ENCODE data around the gene CAMTA1.
"Not testable (repeated sequence)": the region's sequence is repeated elsewhere in the genome, so short reads cannot be mapped to it uniquely, and the experiment has no call there.

CAMTA1 gene

DNA sequence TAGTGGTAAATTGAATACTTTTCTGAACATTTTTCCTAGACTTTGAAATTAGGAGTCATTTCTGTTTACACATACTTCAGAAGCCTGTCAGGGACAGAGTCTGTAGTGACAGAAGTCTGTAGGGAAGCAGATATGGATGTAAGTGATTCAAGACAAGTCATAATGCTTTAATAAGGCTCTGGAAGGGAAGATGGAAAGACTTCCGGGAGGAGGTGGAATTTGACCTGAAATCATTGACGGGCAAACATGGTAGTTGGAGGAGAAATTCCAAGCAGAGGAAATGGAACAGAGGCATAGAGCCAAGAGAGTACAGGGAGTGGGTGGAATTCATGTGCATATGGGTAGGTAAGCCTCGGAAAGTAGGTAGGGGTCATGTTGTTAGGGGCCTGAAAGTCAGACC, 22.5 kb downstream of the CAMTA1 start:
- no peak for DNase-seq (ENCODE audit: low spot score)

DNA sequence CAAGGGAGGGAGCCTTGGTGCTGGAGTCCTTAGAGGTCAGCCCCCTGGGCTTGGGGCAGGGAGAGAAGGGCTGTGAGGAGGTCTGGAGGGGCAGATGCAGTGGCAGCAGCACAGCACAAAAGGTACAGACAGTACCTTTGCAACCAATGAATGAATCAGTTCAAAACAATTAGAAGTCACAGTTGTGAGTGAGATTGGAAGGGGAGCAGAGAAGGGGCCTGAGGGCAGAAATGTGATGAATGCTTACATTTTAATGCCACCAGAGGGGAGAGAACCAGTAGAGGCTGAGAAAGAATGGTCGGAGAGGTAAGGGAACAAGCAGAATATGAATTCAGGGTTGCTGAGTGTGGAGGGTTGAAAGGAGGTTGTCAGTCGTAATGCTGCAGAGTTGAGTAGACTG, 24.2 kb downstream of the CAMTA1 start:
- DNase-seq (ENCODE audit: low spot score), result no peak

DNA sequence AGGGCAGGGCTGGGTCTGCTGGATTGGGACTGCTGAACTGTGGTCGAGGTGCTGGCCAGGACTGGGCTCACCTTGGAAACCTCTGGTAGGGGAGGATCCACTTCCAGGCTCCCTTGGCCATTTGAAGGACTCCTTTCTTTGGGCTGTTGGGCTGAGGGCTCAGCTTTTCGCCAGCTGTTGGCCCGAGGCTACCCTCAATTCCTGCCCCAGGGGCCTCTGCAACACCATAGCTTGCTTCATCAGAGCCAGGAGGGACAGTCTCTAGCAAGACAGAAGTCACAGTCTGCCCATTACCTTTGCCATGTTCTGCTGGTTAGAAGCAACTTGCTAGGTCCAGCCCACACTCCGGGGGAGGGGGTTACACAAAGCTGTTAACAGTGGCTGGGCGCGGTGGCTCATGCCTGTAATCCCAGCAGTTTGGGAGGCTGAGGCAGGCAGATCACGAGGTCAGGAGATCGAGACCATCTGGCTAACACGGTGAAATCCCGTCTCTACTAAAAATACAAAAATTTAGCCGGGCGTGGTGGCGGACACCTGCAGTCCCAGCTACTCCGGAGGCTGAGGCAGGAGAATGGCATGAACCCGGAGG, 25.0 kb downstream of the CAMTA1 start:
- not testable (repeated sequence) for DNase-seq (ENCODE audit: low spot score)

DNA sequence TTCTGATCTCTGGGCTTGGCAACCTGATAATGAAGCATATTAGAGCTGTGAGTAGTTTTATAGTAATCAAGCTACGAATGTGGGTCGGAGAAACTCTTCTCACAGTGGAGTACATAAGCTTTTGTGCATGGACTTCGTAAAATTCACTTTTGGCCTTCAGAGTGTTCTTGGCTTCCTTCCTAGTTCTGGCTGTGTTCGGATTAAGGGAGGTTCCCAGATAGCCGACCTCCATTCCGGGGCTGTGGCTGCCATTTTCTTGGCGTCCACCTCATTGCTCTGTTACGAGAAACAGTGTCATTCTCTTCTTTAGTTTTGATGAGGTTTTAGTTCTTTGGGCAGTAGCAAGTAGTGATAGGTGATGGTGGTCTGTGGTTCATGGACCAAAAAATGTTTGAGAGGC, 26.3 kb downstream of the CAMTA1 start:
- DNase-seq (ENCODE audit: low spot score), result no peak

DNA sequence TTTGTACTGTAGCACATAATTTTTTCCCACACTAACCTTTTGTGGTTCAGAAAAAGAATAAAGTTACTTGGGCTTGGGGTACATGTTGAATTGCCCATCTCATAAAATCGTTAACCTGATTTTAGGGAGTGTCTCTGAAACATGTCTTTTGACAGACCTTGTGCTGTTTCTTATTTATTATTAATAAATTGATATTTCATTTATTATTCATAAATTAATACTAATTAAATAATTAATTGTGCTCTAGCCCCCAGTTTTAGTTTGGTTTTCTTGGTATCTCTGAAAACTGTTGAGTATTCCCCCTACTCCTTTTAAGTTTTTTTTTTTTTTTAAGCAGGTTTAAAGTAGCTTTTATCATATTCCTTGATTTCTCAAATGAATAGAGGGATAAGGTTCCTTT, 27.9 kb downstream of the CAMTA1 start:
- DNase-seq (ENCODE audit: low spot score), result no peak

DNA sequence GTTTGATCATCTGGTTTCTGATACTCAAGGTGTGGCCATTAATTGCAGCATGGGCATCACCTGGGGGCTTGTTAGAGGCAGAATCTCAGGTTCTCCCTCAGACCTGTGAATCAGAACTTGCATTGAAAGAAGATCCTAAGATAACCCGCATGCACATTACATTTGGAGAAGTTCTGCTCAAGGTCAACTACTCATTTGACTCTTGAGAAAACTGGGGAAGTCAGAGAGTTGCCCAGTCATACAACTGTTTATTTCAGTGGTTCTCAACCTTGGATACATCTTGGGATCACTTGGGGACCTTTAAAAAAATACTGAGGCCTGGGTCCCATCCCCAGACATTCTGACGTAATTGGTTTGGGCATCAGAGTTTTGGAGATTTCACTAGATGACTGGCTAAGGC, 30.5 kb downstream of the CAMTA1 start:
- DNase-seq (ENCODE audit: low spot score), result no peak

DNA sequence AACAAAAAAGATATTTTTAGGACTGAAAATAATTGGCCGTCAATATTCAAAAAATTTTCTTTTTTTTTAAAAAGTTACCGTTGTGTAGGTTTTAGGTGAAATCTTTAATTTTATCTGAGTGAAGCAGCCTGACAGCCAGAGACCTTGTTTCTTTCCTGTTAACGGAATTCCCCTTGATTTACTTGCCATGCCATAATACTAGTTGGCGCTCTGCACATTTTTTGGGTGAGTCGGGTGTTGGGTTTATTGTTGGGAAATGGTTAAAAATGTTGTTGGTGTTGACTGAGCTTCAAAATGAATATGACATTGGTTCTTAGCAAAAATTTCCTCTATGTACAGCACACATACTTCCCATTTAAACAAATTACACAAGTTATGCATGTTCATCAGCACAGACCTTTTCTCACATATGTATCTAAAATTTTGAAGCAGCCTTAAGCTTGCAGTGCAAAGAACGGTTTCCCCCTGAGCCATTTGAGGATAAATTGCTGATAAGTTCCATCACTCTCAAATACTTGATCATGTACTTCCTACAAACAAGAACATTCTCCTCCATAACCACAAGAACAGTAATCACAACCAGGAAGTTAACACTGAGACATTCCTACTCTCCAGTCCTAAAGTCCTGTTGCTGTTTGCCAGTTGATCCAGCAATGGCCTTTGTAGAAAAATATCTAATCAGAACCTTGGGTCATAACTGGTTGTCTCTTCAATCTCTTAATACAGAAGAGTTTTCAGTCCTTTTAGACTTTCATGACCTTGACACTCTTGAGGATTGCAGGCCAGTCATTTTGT, 34.2 kb downstream of the CAMTA1 start:
- no peak for DNase-seq (ENCODE audit: low spot score)

DNA sequence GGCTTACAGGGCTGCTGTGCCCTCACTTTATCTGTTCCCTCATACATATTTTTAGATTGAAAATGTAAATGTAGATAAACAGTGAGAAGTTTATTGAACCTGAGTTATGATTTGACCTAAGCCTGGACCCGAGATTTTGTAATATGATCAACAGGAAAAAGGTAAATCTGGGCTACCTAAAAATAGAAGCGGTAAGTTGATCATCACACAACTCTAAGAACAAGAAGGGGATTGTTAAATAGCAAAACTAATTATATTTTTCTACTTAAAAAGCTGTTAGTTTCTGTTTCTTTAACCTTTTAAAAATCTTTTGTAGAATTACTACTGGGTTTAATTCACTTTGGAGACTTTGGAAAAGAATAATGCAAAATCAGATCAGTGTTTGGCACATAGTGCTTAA, 35.6 kb downstream of the CAMTA1 start:
- DNase-seq (ENCODE audit: low spot score), result no peak

DNA sequence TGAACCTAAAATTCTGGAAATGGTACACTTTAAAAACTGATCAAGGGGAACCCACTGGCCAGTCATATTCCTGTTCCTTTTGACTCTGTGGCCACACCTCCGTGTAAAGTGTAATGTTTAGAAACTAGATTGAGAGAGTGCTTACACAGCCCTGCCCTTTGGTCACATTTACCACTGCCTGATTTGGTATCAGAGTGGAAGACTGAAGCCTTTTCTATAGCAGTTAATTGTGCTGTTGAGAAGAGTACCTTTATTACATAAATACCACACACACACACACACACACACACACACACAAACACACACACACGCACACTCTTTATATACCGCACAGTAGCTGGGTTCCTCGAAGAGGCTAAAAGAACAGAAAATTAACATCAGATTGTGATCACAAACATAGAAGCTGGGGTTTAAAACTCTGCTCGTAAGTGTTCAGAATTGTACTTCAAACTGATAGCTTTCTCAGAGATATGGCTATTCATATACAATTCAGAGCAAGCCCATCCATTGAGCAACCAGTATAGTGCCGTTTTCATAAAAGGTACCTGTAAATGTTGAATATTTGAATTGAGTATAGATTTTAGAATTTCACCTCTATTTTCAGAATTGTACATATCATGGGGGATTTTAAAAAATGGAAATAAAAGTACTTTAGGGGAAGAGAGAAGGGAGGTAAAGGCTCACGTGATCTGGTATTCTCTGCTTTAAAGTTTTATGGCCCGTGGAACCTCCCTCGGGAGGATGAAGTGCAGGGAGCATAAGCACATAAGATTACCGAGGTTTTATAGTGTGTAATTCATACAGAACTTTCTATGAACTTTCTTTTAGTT, 37.5 kb downstream of the CAMTA1 start:
- no peak for DNase-seq (ENCODE audit: low spot score)

DNA sequence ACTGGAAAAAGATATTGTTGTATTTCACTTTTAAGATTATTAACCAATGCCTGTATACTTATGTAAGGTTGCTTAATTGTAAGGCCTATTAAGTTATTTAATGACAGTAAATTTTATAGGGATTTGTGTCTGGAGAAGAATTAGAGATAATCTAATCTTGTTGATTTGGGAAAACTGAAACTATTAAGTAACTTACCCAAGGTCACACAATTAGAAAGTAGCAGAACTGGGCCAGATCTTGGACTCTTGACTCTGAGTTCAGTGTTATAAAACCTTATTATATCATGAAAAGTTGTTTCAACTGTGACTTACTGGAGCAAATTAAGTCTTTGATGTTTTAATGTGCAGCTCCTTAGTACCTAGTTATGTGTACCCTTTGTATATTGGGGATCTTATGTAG, 38.5 kb downstream of the CAMTA1 start:
- DNase-seq (ENCODE audit: low spot score), result no peak

DNA sequence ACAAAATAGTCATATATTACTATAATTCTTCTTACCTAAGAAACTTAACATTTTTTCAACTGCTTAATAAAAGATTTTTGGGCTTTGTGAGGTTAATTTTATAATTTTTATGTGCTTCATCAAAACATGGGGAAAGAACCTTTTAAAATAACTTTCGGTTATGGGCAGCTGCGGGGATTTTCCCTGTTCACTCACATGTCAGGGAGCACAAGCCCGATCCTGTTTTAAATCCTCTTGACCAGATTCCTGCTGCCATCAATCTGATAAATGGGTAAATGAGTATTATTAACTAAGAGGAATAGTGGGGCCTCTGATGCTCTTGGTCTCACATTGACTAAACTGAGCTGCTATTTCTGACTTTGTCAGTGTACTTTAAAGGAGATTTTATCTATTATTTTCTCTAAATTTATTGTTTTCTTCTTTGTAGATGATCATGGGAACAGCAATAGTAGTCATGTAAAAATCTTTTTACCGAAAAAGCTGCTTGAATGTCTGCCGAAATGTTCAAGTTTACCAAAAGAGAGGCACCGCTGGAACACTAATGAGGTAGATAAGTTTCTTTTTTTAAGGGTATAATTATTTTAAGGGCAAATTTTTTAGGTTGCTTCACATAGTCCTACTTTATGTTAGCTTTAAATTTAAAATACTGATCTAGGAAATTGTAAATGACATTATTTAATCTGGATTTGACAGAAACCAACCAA, 39.6 kb downstream of the CAMTA1 start:
- no peak for DNase-seq (ENCODE audit: low spot score)

DNA sequence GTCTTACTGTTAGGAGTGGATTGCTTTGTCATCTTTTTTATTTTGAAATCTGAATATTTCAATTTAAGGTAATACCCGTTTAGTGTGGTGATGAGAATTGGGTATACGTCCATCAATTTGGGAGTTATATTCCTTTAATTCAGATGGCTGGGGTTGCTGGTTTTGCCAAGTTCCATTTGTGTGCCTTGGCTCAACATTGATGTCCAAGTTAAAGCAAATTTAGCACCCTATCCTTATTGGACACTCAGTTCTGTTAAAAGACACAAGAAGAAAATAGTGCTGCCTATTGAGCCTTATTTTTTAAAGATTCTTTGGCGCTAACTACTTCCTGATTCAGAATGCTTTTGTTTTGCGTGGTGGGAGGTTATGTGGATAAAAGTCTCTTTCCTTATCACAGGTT, 40.6 kb downstream of the CAMTA1 start:
- DNase-seq (ENCODE audit: low spot score), result no peak

DNA sequence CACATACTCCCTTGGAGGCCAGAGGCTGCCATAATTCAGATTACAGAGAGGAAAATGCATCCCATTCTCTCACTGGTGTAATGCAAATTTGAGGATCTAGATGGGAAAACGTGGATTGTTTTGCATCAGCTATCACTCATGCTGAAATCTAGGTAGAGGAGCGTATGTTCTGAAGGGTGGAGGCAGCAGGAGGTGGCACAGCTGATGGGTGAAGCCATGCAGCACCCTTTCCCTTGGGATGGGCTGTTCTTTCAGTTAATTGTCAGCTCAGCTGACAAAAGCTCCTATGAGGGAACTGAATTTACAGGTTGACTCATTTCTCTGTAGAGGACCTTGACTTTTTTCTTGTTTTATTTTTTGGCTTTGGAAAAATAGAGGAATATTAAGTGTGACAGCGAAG, 41.8 kb downstream of the CAMTA1 start:
- DNase-seq (ENCODE audit: low spot score), result no peak

DNA sequence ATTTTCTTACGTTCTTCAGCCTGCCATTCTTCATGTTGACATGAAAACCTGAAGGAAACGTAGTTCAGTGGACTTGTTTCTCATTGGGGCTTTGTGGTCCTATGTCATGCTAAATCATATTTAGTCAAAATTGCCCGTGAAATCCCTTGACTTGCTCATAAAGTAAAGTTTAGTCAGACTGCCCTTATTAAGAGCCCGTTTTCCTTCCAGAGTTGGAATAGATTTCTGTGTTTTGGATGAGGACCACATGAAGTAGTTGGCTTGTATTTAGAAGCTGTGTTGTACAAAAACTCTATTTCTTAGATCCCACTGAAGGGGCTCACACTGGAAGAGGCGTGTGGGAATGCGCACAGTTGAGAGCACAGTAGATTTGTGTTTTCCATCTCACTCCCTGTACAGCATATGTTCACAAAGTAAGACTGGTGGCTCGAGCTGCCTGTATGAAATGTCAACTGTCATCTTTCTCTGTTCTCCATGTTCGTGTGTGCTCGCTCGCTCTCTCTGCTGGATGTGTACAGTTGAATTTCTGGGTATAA, 42.4 kb downstream of the CAMTA1 start:
- no peak for DNase-seq (ENCODE audit: low spot score)

DNA sequence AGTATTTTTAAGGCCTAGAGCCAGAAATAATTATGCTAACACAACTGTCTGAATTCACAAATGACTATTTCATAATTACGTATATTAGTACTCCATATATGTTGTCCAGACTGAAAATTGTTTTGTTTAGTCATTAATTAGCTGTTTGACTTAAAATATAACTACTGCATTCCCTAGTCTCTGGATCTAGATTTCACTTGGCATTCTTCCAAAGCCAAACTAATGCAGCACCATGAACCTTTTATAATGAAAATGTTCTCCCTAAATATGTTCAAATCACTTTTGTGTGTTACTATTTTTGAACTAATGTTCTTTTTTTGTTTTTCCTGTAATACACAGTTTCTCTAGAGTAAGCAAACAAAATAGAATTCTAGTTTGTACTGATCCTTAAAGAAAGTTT, 46.1 kb downstream of the CAMTA1 start:
- DNase-seq (ENCODE audit: low spot score), result no peak

DNA sequence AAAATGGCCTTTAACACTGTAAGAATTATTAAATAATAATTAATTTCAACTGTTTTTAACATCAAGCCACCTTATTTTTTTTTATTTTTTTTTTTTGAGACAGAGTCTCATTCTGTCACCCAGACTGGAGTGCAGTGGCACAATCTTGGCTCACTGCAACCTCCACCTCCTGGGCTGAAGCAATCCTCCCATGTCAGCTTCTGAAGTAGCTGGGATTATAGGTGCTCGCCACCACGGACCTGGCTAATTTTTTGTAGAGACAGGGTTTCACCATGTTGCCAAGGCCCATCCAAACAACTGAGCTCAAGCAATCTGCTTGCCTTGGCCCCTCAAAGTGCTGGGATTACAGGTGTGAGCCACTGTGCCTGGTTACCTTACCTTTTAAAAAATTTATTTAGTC, 46.8 kb downstream of the CAMTA1 start:
- not testable (repeated sequence) for DNase-seq (ENCODE audit: low spot score)

DNA sequence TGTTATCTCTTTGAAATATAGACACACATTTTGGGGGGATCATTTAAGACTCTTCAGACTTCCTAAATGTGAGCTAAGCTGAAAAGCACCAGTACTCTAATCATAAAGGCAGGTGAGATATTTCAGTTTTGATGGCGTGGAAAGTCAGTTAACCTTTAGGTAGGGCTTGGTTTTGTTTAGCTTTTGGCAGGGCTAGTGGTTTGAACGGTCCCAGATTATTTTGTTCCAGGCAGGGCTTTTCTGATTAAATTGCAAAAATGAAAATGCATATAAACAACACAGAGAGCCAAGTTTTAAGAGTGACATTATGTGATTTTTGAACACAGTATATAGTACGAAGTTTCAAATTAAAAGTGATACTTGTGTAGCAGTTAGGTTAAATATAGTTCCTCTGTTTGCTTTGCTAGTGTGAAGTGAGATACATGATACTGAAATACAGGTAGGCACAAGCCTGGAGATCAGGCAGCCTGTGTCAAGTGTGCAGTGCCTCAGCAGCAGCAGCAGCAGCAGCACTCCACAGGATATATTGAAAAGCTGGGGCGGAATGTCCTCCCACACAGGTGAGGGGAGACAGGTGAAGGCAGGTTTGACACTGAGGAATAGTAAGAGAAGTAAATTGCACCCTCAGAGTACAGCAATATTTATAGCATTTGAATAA, 47.4 kb downstream of the CAMTA1 start:
- DNase-seq (ENCODE audit: low spot score), result no peak

DNA sequence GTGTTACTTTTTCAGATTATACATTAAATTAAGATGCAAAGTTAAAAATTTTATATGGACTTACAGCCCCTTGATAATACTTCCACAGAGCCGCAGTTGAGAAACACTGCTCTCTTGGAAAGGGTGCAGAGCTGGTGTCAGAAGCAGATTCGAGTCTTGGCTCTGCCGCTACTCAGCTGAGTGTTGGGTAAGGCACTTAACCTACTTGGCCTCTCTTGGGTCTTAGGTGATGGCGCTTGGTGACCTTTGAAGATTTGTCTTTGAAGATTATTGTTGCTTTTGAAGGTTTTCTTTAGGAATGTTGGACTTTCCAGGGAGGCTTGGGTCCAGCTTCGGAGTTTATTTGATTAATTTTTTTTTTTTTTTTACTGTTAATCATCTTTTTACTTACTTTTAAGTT, 48.5 kb downstream of the CAMTA1 start:
- no peak for DNase-seq (ENCODE audit: low spot score)

DNA sequence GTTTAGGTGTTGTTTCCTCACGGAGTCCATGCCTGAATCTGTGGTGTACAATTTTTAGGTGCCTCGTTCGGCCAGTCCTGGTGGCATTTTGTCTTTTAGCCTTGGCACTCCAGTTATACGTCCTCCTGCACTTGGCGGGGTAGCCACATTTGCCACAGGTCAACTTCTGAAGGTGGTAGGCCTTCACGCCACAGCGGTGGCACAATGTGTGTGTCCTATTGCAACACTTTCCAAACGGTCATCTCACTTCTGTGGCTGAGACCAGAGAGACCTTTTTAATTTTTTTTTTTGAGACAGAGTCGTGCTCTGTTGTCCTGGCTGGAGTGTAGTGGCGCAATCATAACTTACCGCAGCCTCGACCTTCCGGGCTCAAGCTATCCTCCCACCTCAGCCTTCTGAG, 49.1 kb downstream of the CAMTA1 start:
- no peak for DNase-seq (ENCODE audit: low spot score)

DNA sequence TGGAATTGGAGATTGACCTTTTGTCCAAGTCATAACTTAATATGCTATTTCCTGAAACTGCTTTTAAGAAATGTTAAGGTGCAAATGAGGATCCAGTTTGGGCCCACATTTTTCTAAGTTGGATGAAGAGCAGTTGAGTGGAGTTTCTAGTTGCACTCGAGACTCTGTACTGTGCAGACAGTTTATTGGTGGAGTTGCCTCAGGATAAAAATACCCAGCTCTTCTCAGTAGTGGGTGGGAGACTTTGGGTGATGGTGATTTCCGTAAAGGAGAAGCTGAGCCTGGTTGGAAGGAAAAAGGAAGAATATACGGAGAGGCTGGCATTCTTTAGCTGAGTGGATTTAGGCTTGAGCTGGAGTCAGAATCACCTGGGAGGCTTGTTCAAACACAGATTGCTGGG, 49.9 kb downstream of the CAMTA1 start:
- DNase-seq (ENCODE audit: low spot score), result no peak

DNA sequence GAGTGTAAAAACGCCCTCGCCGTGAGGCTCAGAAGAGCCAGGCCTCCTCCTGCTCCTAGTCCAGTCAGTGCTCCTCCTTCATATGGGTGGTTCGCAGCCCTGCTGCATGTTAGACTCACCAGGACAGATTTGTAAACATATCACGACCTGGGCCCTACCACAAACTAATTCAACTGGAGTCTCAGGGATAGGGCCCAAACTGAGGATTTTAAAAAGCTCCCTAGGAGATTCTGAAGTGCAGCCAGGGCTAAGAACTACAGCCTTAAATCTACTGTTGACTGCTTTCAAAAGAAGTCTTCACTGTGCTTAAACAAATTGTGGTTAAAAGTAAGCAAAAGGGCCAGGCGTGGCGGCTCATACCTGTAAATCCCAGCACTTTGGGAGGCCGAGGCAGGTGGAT, 57.0 kb downstream of the CAMTA1 start:
- DNase-seq (ENCODE audit: low spot score), result no peak

DNA sequence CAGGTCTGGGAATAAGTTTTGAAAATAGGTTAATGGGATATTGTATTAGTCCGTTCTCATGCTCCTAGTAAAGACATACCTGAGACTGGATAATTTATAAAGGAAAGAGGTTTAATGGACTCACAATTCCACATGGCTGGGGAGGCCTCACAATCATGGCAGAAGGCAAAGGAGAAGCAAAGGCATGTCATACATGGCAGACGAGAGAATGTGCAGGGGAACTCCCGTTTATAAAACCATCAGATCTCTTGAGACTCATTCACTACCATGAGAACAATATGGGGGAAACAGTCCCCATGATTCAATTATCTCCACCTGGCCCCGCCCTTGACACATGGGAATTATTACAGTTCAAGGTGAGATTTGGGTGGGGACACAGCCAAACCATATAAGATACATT, 60.5 kb downstream of the CAMTA1 start:
- DNase-seq (ENCODE audit: low spot score), result not testable (repeated sequence)

Data from NAMALWA (cell line).